ENCODE results near the gene NLK. TPM values are rescaled to one million over a fixed set of nuclear protein-coding genes. Genes with fewer than 3 reads are reported as not detected.
A peak's percentile ranks its signal among the peaks of the same experiment; 100 is the strongest.

NLK gene
- total RNA-seq, 1 experiment from 2014 or later = 31.8 TPM

DNA sequence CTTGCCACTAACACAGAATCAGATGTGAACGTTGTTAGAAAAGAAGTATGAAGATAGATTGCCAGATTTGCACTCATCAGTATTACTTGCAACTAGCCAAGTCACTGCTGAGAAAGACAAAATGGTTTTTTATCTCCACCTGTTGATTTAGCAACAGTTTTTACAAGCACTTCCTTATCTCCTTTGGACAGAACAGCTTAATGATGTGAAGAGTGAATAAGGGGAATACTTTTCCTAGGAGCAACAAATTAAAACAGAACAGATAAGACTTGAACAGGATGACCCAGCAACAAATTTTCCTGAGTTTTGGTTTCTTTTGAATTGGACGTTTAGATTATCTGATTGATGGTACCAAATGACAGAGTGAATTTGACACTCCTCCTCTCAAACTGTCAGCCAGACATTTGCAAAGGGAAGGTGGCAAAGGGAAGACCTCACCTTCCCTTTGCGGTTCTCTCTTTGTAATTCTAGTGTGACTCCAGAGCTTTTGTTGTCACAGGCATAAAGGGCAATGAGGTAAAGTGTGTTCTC lies 130.6 kb downstream of the NLK start:
- H3K4me3 Mint-ChIP-seq = no peak overlapping the region; a peak in 1 of 5 replicates
- H3K27ac ChIP-seq (ENCODE audit: insufficient read length, low read depth, low read length) = peak overlapping the region; percentile 71
- H3K27me3 ChIP-seq (ENCODE audit: insufficient read depth, low read length) = no peaks in the 10 kb centered on the region
- no peak overlapping the region for H2BK120ac ChIP-seq (ENCODE audit: low read depth, low read length, poor library complexity, severe bottlenecking)
- peaks cover 12% of the 10 kb centered on the region; the same call in 1 of the 2 replicates for H3K4me1 ChIP-seq (ENCODE audit: insufficient read depth, low read length)
- H2BK15ac ChIP-seq (ENCODE audit: low read depth, low read length) = no peak overlapping the region
- WGBS (ENCODE audit: extremely low coverage, insufficient read length, low lambda C conversion rate) = no CpG with 5 or more reads among the region's 3 CpGs
- H3K36me3 Mint-ChIP-seq (ENCODE audit: insufficient read depth in 1 of 3, low read depth in 3 of 3) = peaks cover 12 to 28% (median 23%) of the 10 kb centered on the region in 3 experiments
- H2AFZ ChIP-seq (ENCODE audit: low read length) = no peak overlapping the region
- peaks cover 52% of the 10 kb centered on the region in 2 experiments for H3K4me1 Mint-ChIP-seq
- no peaks in the 10 kb centered on the region for H3K27me3 Mint-ChIP-seq (ENCODE audit: low read depth)
- H3K79me2 ChIP-seq (ENCODE audit: insufficient read depth, low read length) = no peaks in the 10 kb centered on the region
- H2AK5ac ChIP-seq (ENCODE audit: insufficient read length, low read length) = peak overlapping the region; percentile 100
- H3T11ph ChIP-seq (ENCODE audit: low read length) = no peak overlapping the region
- no peak overlapping the region for H4K8ac ChIP-seq (replicated peaks; ENCODE audit: insufficient read length, low read depth, low read length)
- no peak overlapping the region for H3K23ac ChIP-seq (ENCODE audit: insufficient read length, low read depth, low read length)
- no peak overlapping the region for H2BK20ac ChIP-seq (ENCODE audit: low read depth, low read length, poor library complexity, severe bottlenecking)
- no peak overlapping the region for H3K4ac ChIP-seq (ENCODE audit: low read depth, low read length)
- H2BK5ac ChIP-seq (ENCODE audit: insufficient read length, low read length) = peak overlapping the region; percentile 100
- no peak overlapping the region for H4K91ac ChIP-seq (ENCODE audit: insufficient read length, low read depth, low read length)
- H3K18ac ChIP-seq (ENCODE audit: insufficient read length, low read depth, low read length) = no peak overlapping the region
- DNase-seq = no peak
- no peak overlapping the region for H4K5ac ChIP-seq (ENCODE audit: insufficient read length, low read depth, low read length)
- H3K79me1 ChIP-seq (ENCODE audit: insufficient read depth, low read depth, low read length, poor library complexity, severe bottlenecking) = no peaks in the 10 kb centered on the region
- no peak overlapping the region for H3K14ac ChIP-seq (ENCODE audit: insufficient read depth, low read length)
- H3K9me3 Mint-ChIP-seq = no peaks in the 10 kb centered on the region
- no peaks in the 10 kb centered on the region for H3K9me3 ChIP-seq (ENCODE audit: control insufficient read depth, low read depth, low read length)
- H2BK12ac ChIP-seq (ENCODE audit: insufficient read length, low read depth, low read length) = no peak overlapping the region
- no peaks in the 10 kb centered on the region for H3K23me2 ChIP-seq (ENCODE audit: insufficient read length, low read depth, low read length, poor library complexity, severe bottlenecking)
- H3K27ac Mint-ChIP-seq = peak overlapping the region in 2 of 3 experiments; percentile 92 to 99; a peak in 6 of 7 replicates
- no peak overlapping the region for H3K56ac ChIP-seq (ENCODE audit: insufficient read length, low read depth, low read length)
- no peak overlapping the region for H3K9ac ChIP-seq (ENCODE audit: extremely low read depth, insufficient read length, low read length)
- TF ChIP-seq, protein P1, sequence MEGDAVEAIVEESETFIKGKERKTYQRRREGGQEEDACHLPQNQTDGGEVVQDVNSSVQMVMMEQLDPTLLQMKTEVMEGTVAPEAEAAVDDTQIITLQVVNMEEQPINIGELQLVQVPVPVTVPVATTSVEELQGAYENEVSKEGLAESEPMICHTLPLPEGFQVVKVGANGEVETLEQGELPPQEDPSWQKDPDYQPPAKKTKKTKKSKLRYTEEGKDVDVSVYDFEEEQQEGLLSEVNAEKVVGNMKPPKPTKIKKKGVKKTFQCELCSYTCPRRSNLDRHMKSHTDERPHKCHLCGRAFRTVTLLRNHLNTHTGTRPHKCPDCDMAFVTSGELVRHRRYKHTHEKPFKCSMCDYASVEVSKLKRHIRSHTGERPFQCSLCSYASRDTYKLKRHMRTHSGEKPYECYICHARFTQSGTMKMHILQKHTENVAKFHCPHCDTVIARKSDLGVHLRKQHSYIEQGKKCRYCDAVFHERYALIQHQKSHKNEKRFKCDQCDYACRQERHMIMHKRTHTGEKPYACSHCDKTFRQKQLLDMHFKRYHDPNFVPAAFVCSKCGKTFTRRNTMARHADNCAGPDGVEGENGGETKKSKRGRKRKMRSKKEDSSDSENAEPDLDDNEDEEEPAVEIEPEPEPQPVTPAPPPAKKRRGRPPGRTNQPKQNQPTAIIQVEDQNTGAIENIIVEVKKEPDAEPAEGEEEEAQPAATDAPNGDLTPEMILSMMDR (conservative IDR thresholded peaks at IDR 0.05) = no peak
- H4K20me1 ChIP-seq (ENCODE audit: control insufficient read depth, insufficient read depth, insufficient read length) = no peaks in the 10 kb centered on the region
- H3K4me2 ChIP-seq (ENCODE audit: insufficient read depth, insufficient read length, low read length) = no peak overlapping the region

Measured in H9 (cell line).